ENCODE data around the gene RPUSD2. TPM values are rescaled to one million over a fixed set of nuclear protein-coding genes. Genes with fewer than 3 reads are reported as not detected.

Gene RPUSD2
- polyA plus RNA-seq, 1 donor (not counting 4 experiments of a cell fraction or from before 2014, with no cell fraction given) = 8.0 TPM

DNA sequence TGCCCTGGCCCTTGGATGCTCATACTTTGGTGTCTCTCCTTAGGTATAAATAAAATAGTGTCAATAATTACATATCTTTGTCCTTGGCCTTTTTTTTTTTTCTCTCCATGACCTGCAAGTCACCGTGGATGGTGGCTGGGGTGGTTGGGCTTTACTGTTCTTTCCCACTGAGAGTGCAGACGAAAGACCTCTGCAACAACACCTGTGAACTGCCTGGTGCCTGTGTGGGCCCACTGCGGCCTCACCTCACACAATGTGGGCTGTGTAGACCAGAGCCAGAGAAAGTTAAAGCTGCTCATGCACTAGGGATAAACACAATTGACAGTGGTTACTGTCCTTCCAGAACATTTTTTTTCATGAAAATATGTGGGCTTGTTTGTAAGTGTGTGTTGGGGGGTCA lies 43.2 kb upstream of the RPUSD2 start:
- no peaks in the 10 kb centered on the region for H3K36me3 ChIP-seq (ENCODE audit: control insufficient read depth in 2 of 2, extremely low read depth in 1 of 2, insufficient read depth in 2 of 2, low read length in 2 of 2)
- H3K4me1 ChIP-seq (ENCODE audit: control insufficient read depth, extremely low read depth, insufficient read depth, low read length) = no peaks in the 10 kb centered on the region
- dilution Hi-C loops (cut with MboI; ENCODE audit: extremely low pct_ligation_motif_present, low sequenced_read_pairs) = no loop called here
- H3K9ac ChIP-seq (ENCODE audit: control insufficient read depth, extremely low read depth, insufficient read depth, low read length) = no peak overlapping the region
- H4K20me1 ChIP-seq (ENCODE audit: control insufficient read depth, extremely low read depth, insufficient read depth, low read length) = no peaks in the 10 kb centered on the region
- H3K9me1 ChIP-seq (ENCODE audit: control insufficient read depth, extremely low read depth, insufficient read depth, low read length) = no peaks in the 10 kb centered on the region
- H3K79me2 ChIP-seq (ENCODE audit: control insufficient read depth, insufficient read depth, low read length) = no peaks in the 10 kb centered on the region
- no peaks in the 10 kb centered on the region for H3K9me3 ChIP-seq (ENCODE audit: control insufficient read depth, low read depth, low read length)
- H3K27ac ChIP-seq (ENCODE audit: control insufficient read depth, insufficient read depth, low read length) = no peak overlapping the region
- DNase-seq (ENCODE audit: low read depth, low spot score) (no peak), FAIRE-seq (no peak)
- no peak overlapping the region for H2AFZ ChIP-seq (ENCODE audit: control insufficient read depth, low read length)
- no peak overlapping the region for H3K4me2 ChIP-seq (ENCODE audit: control insufficient read depth, extremely low read depth, insufficient read depth, low read depth, low read length)
- no peak for TF ChIP-seq EZH2 (IDR thresholded peaks at IDR 0.05; ENCODE audit: low read length)
- TF ChIP-seq, protein P1, sequence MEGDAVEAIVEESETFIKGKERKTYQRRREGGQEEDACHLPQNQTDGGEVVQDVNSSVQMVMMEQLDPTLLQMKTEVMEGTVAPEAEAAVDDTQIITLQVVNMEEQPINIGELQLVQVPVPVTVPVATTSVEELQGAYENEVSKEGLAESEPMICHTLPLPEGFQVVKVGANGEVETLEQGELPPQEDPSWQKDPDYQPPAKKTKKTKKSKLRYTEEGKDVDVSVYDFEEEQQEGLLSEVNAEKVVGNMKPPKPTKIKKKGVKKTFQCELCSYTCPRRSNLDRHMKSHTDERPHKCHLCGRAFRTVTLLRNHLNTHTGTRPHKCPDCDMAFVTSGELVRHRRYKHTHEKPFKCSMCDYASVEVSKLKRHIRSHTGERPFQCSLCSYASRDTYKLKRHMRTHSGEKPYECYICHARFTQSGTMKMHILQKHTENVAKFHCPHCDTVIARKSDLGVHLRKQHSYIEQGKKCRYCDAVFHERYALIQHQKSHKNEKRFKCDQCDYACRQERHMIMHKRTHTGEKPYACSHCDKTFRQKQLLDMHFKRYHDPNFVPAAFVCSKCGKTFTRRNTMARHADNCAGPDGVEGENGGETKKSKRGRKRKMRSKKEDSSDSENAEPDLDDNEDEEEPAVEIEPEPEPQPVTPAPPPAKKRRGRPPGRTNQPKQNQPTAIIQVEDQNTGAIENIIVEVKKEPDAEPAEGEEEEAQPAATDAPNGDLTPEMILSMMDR (optimal IDR thresholded peaks at IDR 0.05 in 1 of 3, IDR thresholded peaks at IDR 0.05 in 1 of 3, conservative IDR thresholded peaks at IDR 0.05 in 1 of 3; ENCODE audit: extremely low read depth in 1 of 3, insufficient read depth in 2 of 3, low read length in 3 of 3) = no peak
- H3K27me3 ChIP-seq (ENCODE audit: control insufficient read depth, extremely low read depth, insufficient read depth, low read length) = no peaks in the 10 kb centered on the region
- H3K4me3 ChIP-seq (ENCODE audit: control insufficient read depth in 2 of 3, extremely low read depth in 1 of 3, insufficient read depth in 2 of 3, low read depth in 1 of 3, low read length in 3 of 3) = no peak overlapping the region

DNA sequence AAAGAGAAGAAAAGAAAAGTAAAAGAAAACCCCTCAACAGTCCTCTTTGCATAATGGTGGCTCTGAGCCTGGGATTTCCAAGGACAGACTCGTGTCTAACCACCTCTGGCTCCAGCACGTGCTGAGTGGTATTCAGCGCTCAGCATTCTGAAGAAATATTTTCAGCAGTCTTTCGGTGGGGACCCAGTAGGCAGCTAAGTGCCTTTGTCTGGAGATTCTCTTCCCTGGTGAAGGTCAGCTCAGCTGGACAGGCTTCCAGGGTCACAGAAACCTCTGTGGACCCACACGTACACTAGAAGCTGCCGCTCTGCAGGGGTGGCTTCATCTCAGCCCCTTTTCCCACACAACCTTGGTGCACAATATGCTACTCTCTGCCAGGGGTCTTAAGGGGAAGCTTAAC lies 40.3 kb upstream of the RPUSD2 start:
- Histone ChIP-seq H3K4me2 (ENCODE audit: control insufficient read depth, extremely low read depth, insufficient read depth, low read depth, low read length) (no peak overlapping the region), H3K36me3 (ENCODE audit: control insufficient read depth in 2 of 2, extremely low read depth in 1 of 2, insufficient read depth in 2 of 2, low read length in 2 of 2) (no peaks in the 10 kb centered on the region), H3K27ac (ENCODE audit: control insufficient read depth, insufficient read depth, low read length) (no peak overlapping the region), H4K20me1 (ENCODE audit: control insufficient read depth, extremely low read depth, insufficient read depth, low read length) (no peaks in the 10 kb centered on the region), H3K9me3 (ENCODE audit: control insufficient read depth, low read depth, low read length) (no peaks in the 10 kb centered on the region), H3K79me2 (ENCODE audit: control insufficient read depth, insufficient read depth, low read length) (no peaks in the 10 kb centered on the region), H3K9me1 (ENCODE audit: control insufficient read depth, extremely low read depth, insufficient read depth, low read length) (no peaks in the 10 kb centered on the region), H3K27me3 (ENCODE audit: control insufficient read depth, extremely low read depth, insufficient read depth, low read length) (no peaks in the 10 kb centered on the region), H3K4me1 (ENCODE audit: control insufficient read depth, extremely low read depth, insufficient read depth, low read length) (no peaks in the 10 kb centered on the region), H2AFZ (ENCODE audit: control insufficient read depth, low read length) (no peak overlapping the region), H3K4me3 (ENCODE audit: control insufficient read depth in 2 of 3, extremely low read depth in 1 of 3, insufficient read depth in 2 of 3, low read depth in 1 of 3, low read length in 3 of 3) (no peak overlapping the region), H3K9ac (ENCODE audit: control insufficient read depth, extremely low read depth, insufficient read depth, low read length) (no peak overlapping the region)
- dilution Hi-C loops (cut with MboI; ENCODE audit: extremely low pct_ligation_motif_present, low sequenced_read_pairs) = no loop called here
- DNase-seq (ENCODE audit: low read depth, low spot score) = no peak
- TF ChIP-seq, protein P1 (optimal IDR thresholded peaks at IDR 0.05 in 1 of 3, IDR thresholded peaks at IDR 0.05 in 1 of 3, conservative IDR thresholded peaks at IDR 0.05 in 1 of 3; ENCODE audit: extremely low read depth in 1 of 3, insufficient read depth in 2 of 3, low read length in 3 of 3) = no peak
- TF ChIP-seq EZH2 (IDR thresholded peaks at IDR 0.05; ENCODE audit: low read length) = no peak
- FAIRE-seq = no peak

Data from keratinocyte (primary cell).